ENCODE results near the gene ARL10. TPM values are rescaled to one million over a fixed set of nuclear protein-coding genes. Genes with fewer than 3 reads are reported as not detected.

The ARL10 gene
- total RNA-seq, 1 donor from 2014 or later = 33.7 TPM

GRCh38 chr5:176371621-176372539 lies 6.6 kb downstream of the ARL10 start:
- Mint-ChIP-seq H3K36me3 (ENCODE audit: low read depth) (peaks cover 22% of the 10 kb centered on the region), H3K4me3 (ENCODE audit: unreplicated experiment) (no peak overlapping the region), H3K27me3 (ENCODE audit: low read depth) (no peaks in the 10 kb centered on the region), H3K9me3 (ENCODE audit: low read depth) (no peaks in the 10 kb centered on the region), H3K4me1 (ENCODE audit: low read depth) (peaks cover 11% of the 10 kb centered on the region), H3K27ac (ENCODE audit: unreplicated experiment) (no peak overlapping the region)
- no peak for DNase-seq (ENCODE audit: low spot score)
- TF ChIP-seq CTCF (IDR thresholded peaks at IDR 0.05) = no peak

- no peak overlapping the region for H3K4me3 Mint-ChIP-seq (ENCODE audit: unreplicated experiment)
- no peak for TF ChIP-seq CTCF (IDR thresholded peaks at IDR 0.05)
- DNase-seq (ENCODE audit: low spot score) = no peak
- peaks cover 12% of the 10 kb centered on the region for H3K36me3 Mint-ChIP-seq (ENCODE audit: low read depth)
- no peaks in the 10 kb centered on the region for H3K27me3 Mint-ChIP-seq (ENCODE audit: low read depth)
- H3K9me3 Mint-ChIP-seq (ENCODE audit: low read depth) = no peaks in the 10 kb centered on the region
- no peaks in the 10 kb centered on the region for H3K4me1 Mint-ChIP-seq (ENCODE audit: low read depth)
- H3K27ac Mint-ChIP-seq (ENCODE audit: unreplicated experiment) = no peak overlapping the region
These were observed 8.0 kb downstream of the ARL10 start for GRCh38 chr5:176373100-176373818.

- Mint-ChIP-seq H3K9me3 (ENCODE audit: low read depth) (no peaks in the 10 kb centered on the region), H3K4me1 (ENCODE audit: low read depth) (no peaks in the 10 kb centered on the region), H3K4me3 (ENCODE audit: unreplicated experiment) (no peak overlapping the region), H3K27me3 (ENCODE audit: low read depth) (no peaks in the 10 kb centered on the region), H3K36me3 (ENCODE audit: low read depth) (peaks cover 7% of the 10 kb centered on the region), H3K27ac (ENCODE audit: unreplicated experiment) (no peak overlapping the region)
- no peak for TF ChIP-seq CTCF (IDR thresholded peaks at IDR 0.05)
- DNase-seq (ENCODE audit: low spot score) = no peak
These were observed 14.6 kb downstream of the ARL10 start for GRCh38 chr5:176379881-176380280.

GRCh38 chr5:176381423-176381822 lies 16.1 kb downstream of the ARL10 start:
- Mint-ChIP-seq H3K4me3 (ENCODE audit: unreplicated experiment) (no peak overlapping the region), H3K27ac (ENCODE audit: unreplicated experiment) (no peak overlapping the region), H3K27me3 (ENCODE audit: low read depth) (no peaks in the 10 kb centered on the region), H3K9me3 (ENCODE audit: low read depth) (no peaks in the 10 kb centered on the region), H3K4me1 (ENCODE audit: low read depth) (peaks cover 2% of the 10 kb centered on the region), H3K36me3 (ENCODE audit: low read depth) (peaks cover 7% of the 10 kb centered on the region)
- no peak for DNase-seq (ENCODE audit: low spot score)
- TF ChIP-seq CTCF (IDR thresholded peaks at IDR 0.05) = no peak

GRCh38 chr5:176381979-176382378 lies 16.7 kb downstream of the ARL10 start:
- no peak for TF ChIP-seq CTCF (IDR thresholded peaks at IDR 0.05)
- no peak overlapping the region for H3K27ac Mint-ChIP-seq (ENCODE audit: unreplicated experiment)
- H3K4me1 Mint-ChIP-seq (ENCODE audit: low read depth) = peaks cover 8% of the 10 kb centered on the region
- H3K27me3 Mint-ChIP-seq (ENCODE audit: low read depth) = no peaks in the 10 kb centered on the region
- no peaks in the 10 kb centered on the region for H3K9me3 Mint-ChIP-seq (ENCODE audit: low read depth)
- no peak for DNase-seq (ENCODE audit: low spot score)
- peaks cover 7% of the 10 kb centered on the region for H3K36me3 Mint-ChIP-seq (ENCODE audit: low read depth)
- no peak overlapping the region for H3K4me3 Mint-ChIP-seq (ENCODE audit: unreplicated experiment)

Data from chondrocyte (in vitro differentiated cells).